Measurements from ENCODE around the gene CLCN3. TPM values are rescaled to one million over a fixed set of nuclear protein-coding genes. Genes with fewer than 3 reads are reported as not detected.
"Not testable (repeated sequence)": the region's sequence is repeated elsewhere in the genome, so short reads cannot be mapped to it uniquely, and the experiment has no call there.

The CLCN3 gene
- total and polyA plus RNA-seq, 4 donors: 66.6 to 147 (median 105) TPM

GRCh38 chr4:169677150-169677748 is 56.9 kb downstream of the CLCN3 start:
- no CpG with 5 or more reads among the region's 2 CpGs for WGBS (ENCODE audit: insufficient coverage)
- peak in 2 of 6 donors; percentile 4 to 41 for DNase-seq (ENCODE audit: low read depth in 4 of 6, low spot score in 6 of 6)
- no peak overlapping the region for H3K27ac ChIP-seq (ENCODE audit: low read depth, low read length)
- H3K9me3 ChIP-seq (ENCODE audit: control insufficient read depth, insufficient read depth, low read length): no peaks in the 10 kb centered on the region
- H3K4me3 ChIP-seq (ENCODE audit: low read depth, low read length): no peak overlapping the region
- no peaks in the 10 kb centered on the region for H3K4me1 ChIP-seq (ENCODE audit: control insufficient read depth, insufficient read depth, low read length)
- H3K27me3 ChIP-seq (ENCODE audit: control insufficient read depth, insufficient read depth, low read length): no peaks in the 10 kb centered on the region
- peaks cover 7% of the 10 kb centered on the region for H3K36me3 ChIP-seq (ENCODE audit: control insufficient read depth, insufficient read depth, low read length)

DNA sequence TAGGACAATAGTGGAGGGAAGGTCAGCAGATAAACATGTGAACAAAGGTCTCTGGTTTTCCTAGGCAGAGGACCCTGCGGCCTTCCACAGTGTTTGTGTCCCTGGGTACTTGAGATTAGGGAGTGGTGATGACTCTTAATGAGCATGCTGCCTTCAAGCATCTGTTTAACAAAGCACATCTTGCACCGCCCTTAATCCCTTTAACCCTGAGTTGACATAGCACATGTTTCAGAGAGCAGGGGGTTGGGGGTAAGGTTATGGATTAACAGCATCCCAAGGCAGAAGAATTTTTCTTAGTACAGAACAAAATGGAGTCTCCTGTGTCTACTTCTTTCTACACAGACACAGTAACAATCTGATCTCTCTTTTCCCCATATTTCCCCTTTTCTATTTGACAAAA is 58.1 kb downstream of the CLCN3 start:
- H3K36me3 ChIP-seq (ENCODE audit: control insufficient read depth, insufficient read depth, low read length); H3K27ac ChIP-seq (ENCODE audit: low read depth, low read length); H3K27me3 ChIP-seq (ENCODE audit: control insufficient read depth, insufficient read depth, low read length); H3K9me3 ChIP-seq (ENCODE audit: control insufficient read depth, insufficient read depth, low read length); H3K4me3 ChIP-seq (ENCODE audit: low read depth, low read length); H3K4me1 ChIP-seq (ENCODE audit: control insufficient read depth, insufficient read depth, low read length); DNase-seq (ENCODE audit: low read depth in 4 of 6, low spot score in 6 of 6): not testable (repeated sequence)
- no CpG with 5 or more reads among the region's 2 CpGs for WGBS (ENCODE audit: insufficient coverage)

DNA sequence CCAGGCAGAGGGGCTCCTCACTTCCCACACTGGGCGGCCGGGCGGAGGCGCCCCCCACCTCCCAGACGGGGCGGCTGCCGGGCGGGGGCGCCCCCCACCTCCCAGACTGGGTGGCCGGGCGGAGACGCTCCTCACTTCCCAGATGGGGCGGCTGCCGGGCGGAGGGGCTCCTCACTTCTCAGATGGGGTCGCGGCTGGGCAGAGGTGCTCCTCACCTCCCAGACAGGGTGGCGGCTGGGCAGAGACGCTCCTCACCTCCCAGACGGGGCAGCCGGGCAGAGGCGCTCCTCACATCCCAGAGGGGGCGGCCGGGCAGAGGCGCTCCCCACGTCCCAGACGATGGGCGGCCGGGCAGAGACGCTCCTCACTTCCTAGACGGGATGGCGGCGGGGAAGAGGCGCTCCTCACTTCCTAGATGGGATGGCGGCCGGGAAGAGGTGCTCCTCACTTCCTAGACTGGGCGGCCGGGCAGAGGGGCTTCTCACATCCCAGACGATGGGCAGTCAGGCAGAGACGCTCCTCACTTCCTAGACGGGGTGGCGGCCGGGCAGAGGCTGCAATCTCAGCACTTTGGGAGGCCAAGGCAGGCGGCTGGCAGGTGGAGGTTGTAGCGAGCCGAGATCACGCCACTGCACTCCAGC is 58.7 kb downstream of the CLCN3 start:
- H3K27me3 ChIP-seq (ENCODE audit: control insufficient read depth, insufficient read depth, low read length); H3K4me1 ChIP-seq (ENCODE audit: control insufficient read depth, insufficient read depth, low read length); H3K9me3 ChIP-seq (ENCODE audit: control insufficient read depth, insufficient read depth, low read length); H3K4me3 ChIP-seq (ENCODE audit: low read depth, low read length); H3K36me3 ChIP-seq (ENCODE audit: control insufficient read depth, insufficient read depth, low read length); H3K27ac ChIP-seq (ENCODE audit: low read depth, low read length); DNase-seq (ENCODE audit: low read depth in 4 of 6, low spot score in 6 of 6): not testable (repeated sequence)
- WGBS (ENCODE audit: insufficient coverage): 98% methylated on average over 28 of the region's 47 CpGs

GRCh38 chr4:169682372-169683047 is 62.1 kb downstream of the CLCN3 start:
- H3K27ac ChIP-seq (ENCODE audit: low read depth, low read length): no peak overlapping the region
- no peaks in the 10 kb centered on the region for H3K27me3 ChIP-seq (ENCODE audit: control insufficient read depth, insufficient read depth, low read length)
- WGBS (ENCODE audit: insufficient coverage): no CpG with 5 or more reads among the region's 4 CpGs
- H3K36me3 ChIP-seq (ENCODE audit: control insufficient read depth, insufficient read depth, low read length): peaks cover 10% of the 10 kb centered on the region
- no peaks in the 10 kb centered on the region for H3K4me1 ChIP-seq (ENCODE audit: control insufficient read depth, insufficient read depth, low read length)
- no peaks in the 10 kb centered on the region for H3K9me3 ChIP-seq (ENCODE audit: control insufficient read depth, insufficient read depth, low read length)
- no peak for DNase-seq (ENCODE audit: low read depth in 4 of 6, low spot score in 6 of 6)
- no peak overlapping the region for H3K4me3 ChIP-seq (ENCODE audit: low read depth, low read length)

DNA sequence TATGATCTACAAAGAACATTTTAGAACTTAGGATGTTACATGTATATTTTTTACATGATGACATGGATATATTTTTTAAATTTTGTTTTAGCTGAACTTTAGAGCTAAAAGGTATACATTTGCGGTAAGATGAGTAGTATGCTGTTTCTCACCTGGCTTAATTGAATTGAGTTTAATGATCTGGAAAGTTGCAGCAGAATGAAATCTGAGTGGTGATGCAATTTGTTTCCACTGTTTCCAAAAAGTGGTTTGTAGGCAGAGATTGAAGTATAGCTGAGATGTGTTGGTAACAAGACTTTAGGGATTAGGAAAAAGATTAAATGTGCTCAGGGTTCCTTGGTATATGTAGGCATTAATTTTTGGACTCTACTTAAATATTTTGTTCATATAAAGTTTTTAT is 69.3 kb downstream of the CLCN3 start:
- H3K9me3 ChIP-seq (ENCODE audit: control insufficient read depth, insufficient read depth, low read length): no peaks in the 10 kb centered on the region
- peak in 1 of 6 donors; percentile 13 for DNase-seq (ENCODE audit: low read depth in 4 of 6, low spot score in 6 of 6)
- no peaks in the 10 kb centered on the region for H3K27me3 ChIP-seq (ENCODE audit: control insufficient read depth, insufficient read depth, low read length)
- H3K4me1 ChIP-seq (ENCODE audit: control insufficient read depth, insufficient read depth, low read length): no peaks in the 10 kb centered on the region
- no peak overlapping the region for H3K27ac ChIP-seq (ENCODE audit: low read depth, low read length)
- no peak overlapping the region for H3K4me3 ChIP-seq (ENCODE audit: low read depth, low read length)
- WGBS (ENCODE audit: insufficient coverage): 92% methylated on average over 1 of the region's 1 CpG
- peaks cover 10% of the 10 kb centered on the region for H3K36me3 ChIP-seq (ENCODE audit: control insufficient read depth, insufficient read depth, low read length)

- 98% methylated on average over 3 of the region's 5 CpGs for WGBS (ENCODE audit: insufficient coverage)
- Histone ChIP-seq H3K27ac (ENCODE audit: low read depth, low read length) (no peak overlapping the region), H3K4me1 (ENCODE audit: control insufficient read depth, insufficient read depth, low read length) (no peaks in the 10 kb centered on the region), H3K4me3 (ENCODE audit: low read depth, low read length) (no peak overlapping the region), H3K9me3 (ENCODE audit: control insufficient read depth, insufficient read depth, low read length) (no peaks in the 10 kb centered on the region), H3K27me3 (ENCODE audit: control insufficient read depth, insufficient read depth, low read length) (no peaks in the 10 kb centered on the region), H3K36me3 (ENCODE audit: control insufficient read depth, insufficient read depth, low read length) (peaks cover 10% of the 10 kb centered on the region)
- no peak for DNase-seq (ENCODE audit: low read depth in 4 of 6, low spot score in 6 of 6)
These were observed 70.4 kb downstream of the CLCN3 start for GRCh38 chr4:169690787-169691186.

DNA sequence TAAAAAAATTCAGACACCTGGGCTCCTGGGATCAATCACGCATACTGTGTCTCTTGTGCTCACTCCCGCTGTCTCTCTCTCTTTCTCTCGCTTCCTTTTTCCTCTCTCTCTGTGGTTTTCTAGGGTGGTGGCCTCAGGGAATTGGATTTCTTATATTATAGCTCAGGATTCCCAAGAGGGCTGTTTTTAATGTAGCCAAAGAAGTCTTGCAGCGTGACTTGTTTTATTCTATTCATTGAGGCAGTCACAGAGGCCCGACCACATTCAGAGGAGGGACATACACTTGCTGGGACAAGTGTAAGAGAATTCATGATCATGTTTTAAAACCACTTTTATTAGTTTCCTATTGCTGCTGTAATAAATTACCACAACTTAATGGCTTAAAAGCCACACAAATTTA is 78.0 kb downstream of the CLCN3 start:
- H3K4me3 ChIP-seq (ENCODE audit: low read depth, low read length): no peak overlapping the region
- no peak overlapping the region for H3K27ac ChIP-seq (ENCODE audit: low read depth, low read length)
- no peaks in the 10 kb centered on the region for H3K9me3 ChIP-seq (ENCODE audit: control insufficient read depth, insufficient read depth, low read length)
- no peaks in the 10 kb centered on the region for H3K4me1 ChIP-seq (ENCODE audit: control insufficient read depth, insufficient read depth, low read length)
- H3K27me3 ChIP-seq (ENCODE audit: control insufficient read depth, insufficient read depth, low read length): no peaks in the 10 kb centered on the region
- 100% methylated on average over 1 of the region's 5 CpGs for WGBS (ENCODE audit: insufficient coverage)
- peaks cover 15% of the 10 kb centered on the region for H3K36me3 ChIP-seq (ENCODE audit: control insufficient read depth, insufficient read depth, low read length)
- no peak for DNase-seq (ENCODE audit: low read depth in 4 of 6, low spot score in 6 of 6)

DNA sequence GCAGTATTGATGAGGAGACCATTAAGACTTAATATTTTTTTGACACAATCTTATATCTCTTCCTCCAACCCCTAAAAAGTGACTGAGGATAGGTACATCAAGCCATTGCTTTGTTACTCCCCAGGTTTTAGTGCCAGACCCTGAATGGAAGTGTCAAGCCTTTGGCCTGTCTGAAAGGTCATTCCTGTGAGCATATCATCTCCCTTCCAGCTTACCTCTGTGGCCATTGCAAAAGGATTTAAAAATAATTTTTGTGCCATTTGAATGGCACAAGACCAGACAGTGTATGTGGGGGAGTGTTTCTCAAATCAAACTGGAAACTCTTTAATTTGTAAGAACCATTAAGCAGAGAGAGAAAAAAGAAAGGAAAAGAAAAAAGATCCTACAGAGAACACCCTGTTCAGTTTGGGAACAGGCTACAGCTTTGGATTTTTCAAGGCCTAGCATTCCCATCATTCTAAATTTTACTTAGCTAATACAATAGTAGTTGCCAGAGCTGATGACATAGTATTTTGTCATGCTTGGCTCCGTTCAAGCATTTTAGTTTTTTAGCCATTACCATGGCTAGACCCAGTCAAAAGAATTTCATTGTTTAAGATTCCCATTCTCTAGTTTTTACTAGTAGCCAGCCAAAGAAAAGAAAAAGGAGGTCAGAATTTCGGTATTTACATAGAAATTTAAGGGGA is 87.7 kb downstream of the CLCN3 start:
- peak in 1 of 6 donors; percentile 3 for DNase-seq (ENCODE audit: low read depth in 4 of 6, low spot score in 6 of 6)
- peaks cover 5% of the 10 kb centered on the region for H3K36me3 ChIP-seq (ENCODE audit: control insufficient read depth, insufficient read depth, low read length)
- no peak overlapping the region for H3K27ac ChIP-seq (ENCODE audit: low read depth, low read length)
- no CpG with 5 or more reads among the region's 2 CpGs for WGBS (ENCODE audit: insufficient coverage)
- H3K4me1 ChIP-seq (ENCODE audit: control insufficient read depth, insufficient read depth, low read length): no peaks in the 10 kb centered on the region
- no peaks in the 10 kb centered on the region for H3K27me3 ChIP-seq (ENCODE audit: control insufficient read depth, insufficient read depth, low read length)
- H3K4me3 ChIP-seq (ENCODE audit: low read depth, low read length): no peak overlapping the region
- no peaks in the 10 kb centered on the region for H3K9me3 ChIP-seq (ENCODE audit: control insufficient read depth, insufficient read depth, low read length)

DNA sequence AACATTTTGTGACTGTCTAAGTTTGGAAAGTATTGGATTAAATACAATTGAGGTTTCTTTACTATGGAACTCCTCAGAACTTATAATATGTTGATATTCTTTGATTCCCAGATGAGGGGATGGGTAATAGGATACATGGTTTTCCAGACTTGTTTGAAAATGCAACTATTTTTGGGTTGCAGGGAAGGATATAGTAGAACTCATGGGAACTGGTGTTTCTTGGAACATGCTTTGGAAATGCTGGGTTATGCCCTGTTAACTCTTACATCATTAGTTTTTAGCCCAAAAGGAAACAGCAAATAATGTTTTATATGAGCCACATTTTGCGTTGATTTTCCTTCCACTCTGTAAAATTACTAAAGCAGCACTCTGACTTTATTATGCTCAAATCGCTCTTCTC is 95.4 kb downstream of the CLCN3 start:
- H3K27ac ChIP-seq (ENCODE audit: low read depth, low read length): no peak overlapping the region
- no peak for DNase-seq (ENCODE audit: low read depth in 4 of 6, low spot score in 6 of 6)
- no peak overlapping the region for H3K4me3 ChIP-seq (ENCODE audit: low read depth, low read length)
- no CpG with 5 or more reads among the region's 2 CpGs for WGBS (ENCODE audit: insufficient coverage)
- H3K36me3 ChIP-seq (ENCODE audit: control insufficient read depth, insufficient read depth, low read length): peaks cover 5% of the 10 kb centered on the region
- H3K4me1 ChIP-seq (ENCODE audit: control insufficient read depth, insufficient read depth, low read length): no peaks in the 10 kb centered on the region
- no peaks in the 10 kb centered on the region for H3K27me3 ChIP-seq (ENCODE audit: control insufficient read depth, insufficient read depth, low read length)
- H3K9me3 ChIP-seq (ENCODE audit: control insufficient read depth, insufficient read depth, low read length): no peaks in the 10 kb centered on the region
